Measurements from ENCODE around the gene PAFAH2.

DNA sequence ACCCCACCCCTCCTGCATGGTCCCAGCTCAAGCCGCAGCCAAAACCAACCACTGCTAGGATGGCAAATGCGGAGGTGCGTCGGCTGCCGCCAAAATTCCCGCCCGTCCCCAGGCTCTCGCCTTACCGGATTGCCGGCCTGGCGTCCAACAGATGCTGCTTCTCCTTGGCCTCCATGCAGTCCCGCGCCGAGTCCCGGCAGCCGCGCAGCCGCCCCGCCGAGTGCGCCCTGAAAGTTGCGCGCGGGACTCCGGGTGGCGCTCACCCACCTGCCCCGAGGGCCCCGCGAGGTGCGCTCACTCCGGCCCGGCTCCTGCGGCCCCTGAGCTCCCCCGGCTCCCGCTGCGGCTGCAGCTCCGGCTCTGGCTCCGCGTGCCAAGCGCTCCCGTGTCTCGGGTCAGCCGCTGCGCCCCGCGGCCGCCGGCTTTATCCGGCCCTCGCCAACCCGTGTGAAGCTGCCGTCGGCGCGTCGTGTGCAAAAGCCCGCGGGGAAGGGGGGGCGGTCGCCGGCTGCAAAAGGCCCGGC is 47.9 kb upstream of the PAFAH2 start, which contains the start of gene SLC30A2:
- TF ChIP-seq GATA3 (IDR thresholded peaks at IDR 0.05; ENCODE audit: low read depth, low read length) (no peak), GATA2 (IDR thresholded peaks at IDR 0.05; ENCODE audit: low read depth, low read length) (no peak)

Data from SH-SY5Y (cell line).